NCI-H460 (cell line): ENCODE results near the gene SND1. TPM values are rescaled to one million over a fixed set of nuclear protein-coding genes. Genes with fewer than 3 reads are reported as not detected.

Experiments used
- DNase-seq: peaks from one replicate; pipeline ENCODE4 v3.0.0-alpha.2; 2016; ENCODE audit warnings: low read depth; ENCODE audit errors: extremely low read depth
- polyA plus RNA-seq: library from polyadenylated mRNA; depleted of rRNA; stranded (reverse); fragments of >200 nt; gene quantifications from 2 replicates; pipeline ENCODE4 v1.2.3, GENCODE V29; 2014; cell fraction: nucleus; rRNA removed
- total RNA-seq: library from RNA; depleted of rRNA; stranded (reverse); fragments of >200 nt; shearing (Covaris generic); gene quantifications from 2 replicates; pipeline ENCODE4 v1.2.3, GENCODE V29; 2014; rRNA removed

Gene SND1
- 184 and 193 TPM in 2 replicates for total RNA-seq
- polyA plus RNA-seq, result 105 and 127 TPM in 2 replicates

GRCh38 chr7:127651556-127652332, at the start of gene SND1:
Gene SND1 (plus strand): TSS chr7:127652194. CDS start chr7:127652374, 180 bp downstream.
- DNase-seq, result peak; percentile 99

- DNase-seq, result no peak
These were observed 43.5 kb upstream of the SND1 start for GRCh38 chr7:127608446-127608845.

- no peak for DNase-seq
These were observed 42.7 kb upstream of the SND1 start for GRCh38 chr7:127609297-127609696.

- no peak for DNase-seq
These were observed 39.7 kb upstream of the SND1 start for GRCh38 chr7:127612263-127612662.

- no peak for DNase-seq
These were observed 35.3 kb upstream of the SND1 start for GRCh38 chr7:127616724-127617123.

- no peak for DNase-seq
These were observed 34.0 kb upstream of the SND1 start, which contains the start of gene PAX4 for GRCh38 chr7:127618042-127618441. Gene PAX4 (minus strand): TSS chr7:127618142. CDS start chr7:127615928, 2,214 bp downstream.

GRCh38 chr7:127618775-127619174, 33.2 kb upstream of the SND1 start:
- no peak for DNase-seq

- DNase-seq, result no peak
These were observed 32.2 kb upstream of the SND1 start for GRCh38 chr7:127619681-127620405.

GRCh38 chr7:127620406-127621233, 31.4 kb upstream of the SND1 start:
- no peak for DNase-seq

GRCh38 chr7:127625331-127625730, 26.7 kb upstream of the SND1 start:
- DNase-seq, result no peak

GRCh38 chr7:127628445-127628844, 23.5 kb upstream of the SND1 start:
- DNase-seq, result no peak

GRCh38 chr7:127629268-127629854, 22.6 kb upstream of the SND1 start:
- no peak for DNase-seq

- DNase-seq, result no peak
These were observed 19.6 kb upstream of the SND1 start for GRCh38 chr7:127632276-127632910.

GRCh38 chr7:127635659-127636285, 16.2 kb upstream of the SND1 start:
- DNase-seq, result no peak

GRCh38 chr7:127638197-127638596, 13.8 kb upstream of the SND1 start:
- DNase-seq, result no peak

GRCh38 chr7:127644484-127644883, 7.5 kb upstream of the SND1 start:
- no peak for DNase-seq

- no peak for DNase-seq
These were observed 4.4 kb upstream of the SND1 start for GRCh38 chr7:127647636-127648035.

GRCh38 chr7:127648986-127649385, 3.0 kb upstream of the SND1 start:
- DNase-seq, result no peak

- no peak for DNase-seq
These were observed 993 bp upstream of the SND1 start for GRCh38 chr7:127650847-127651555.
